Muscle of arm (tissue), 12 donors: ENCODE data around the gene CALN1. TPM values are rescaled to one million over a fixed set of nuclear protein-coding genes. Genes with fewer than 3 reads are reported as not detected.
"Not testable (repeated sequence)": the region's sequence is repeated elsewhere in the genome, so short reads cannot be mapped to it uniquely, and the experiment has no call there.

Experiments
- DNase-seq: peaks from one replicate; pipeline ENCODE4 v3.0.0-alpha.2; 2013
- polyA plus RNA-seq, 12 donors: library from polyadenylated mRNA; unstranded; fragments of 120-200 nt; gene quantifications; one replicate each; pipeline ENCODE4 v1.2.1, GENCODE V29; 2013; ENCODE audit not compliant: insufficient read length in 12 of 12

Gene CALN1
- polyA plus RNA-seq, 12 donors = 0.95 to 2.6 (median 1.6) TPM; not detected in 2

DNA sequence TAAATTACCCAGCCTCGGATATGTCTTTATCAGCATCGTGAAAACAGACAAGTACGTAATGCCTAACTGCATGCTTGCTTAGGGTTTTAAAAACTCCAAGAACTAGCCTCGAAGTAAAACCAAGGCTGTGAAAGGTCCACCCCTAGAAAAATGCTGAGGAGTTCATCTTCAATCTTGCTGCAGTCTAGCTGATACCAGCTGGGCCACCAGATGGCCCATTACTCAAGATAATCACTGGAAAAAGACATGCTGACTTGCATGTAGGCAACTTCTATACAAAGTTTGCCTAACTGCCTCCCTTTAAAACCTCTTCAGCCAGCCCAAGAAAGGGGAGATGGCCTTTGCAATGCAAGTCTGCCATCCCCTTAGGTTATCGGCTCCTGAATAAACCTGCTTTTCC, 666.1 kb downstream of the CALN1 start:
- DNase-seq = no peak

DNA sequence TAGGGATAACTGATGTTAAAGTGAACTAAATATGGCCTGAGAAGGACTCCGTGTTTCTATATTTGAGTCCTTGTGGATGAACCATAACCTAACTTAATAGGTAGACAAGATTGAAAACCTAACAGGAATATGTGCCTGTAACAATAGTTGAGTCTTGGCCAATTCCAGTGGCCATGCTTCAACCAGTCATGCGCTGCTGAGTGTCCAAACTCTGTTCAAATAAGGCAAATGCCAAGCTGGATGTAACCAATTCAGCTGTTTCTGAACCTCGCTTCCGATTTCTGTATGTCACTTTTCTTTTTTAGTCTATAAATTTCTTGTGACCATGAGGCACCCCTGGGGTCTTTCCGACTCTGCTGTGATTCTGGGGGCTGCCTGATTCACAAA, 672.0 kb downstream of the CALN1 start:
- no peak for DNase-seq

DNA sequence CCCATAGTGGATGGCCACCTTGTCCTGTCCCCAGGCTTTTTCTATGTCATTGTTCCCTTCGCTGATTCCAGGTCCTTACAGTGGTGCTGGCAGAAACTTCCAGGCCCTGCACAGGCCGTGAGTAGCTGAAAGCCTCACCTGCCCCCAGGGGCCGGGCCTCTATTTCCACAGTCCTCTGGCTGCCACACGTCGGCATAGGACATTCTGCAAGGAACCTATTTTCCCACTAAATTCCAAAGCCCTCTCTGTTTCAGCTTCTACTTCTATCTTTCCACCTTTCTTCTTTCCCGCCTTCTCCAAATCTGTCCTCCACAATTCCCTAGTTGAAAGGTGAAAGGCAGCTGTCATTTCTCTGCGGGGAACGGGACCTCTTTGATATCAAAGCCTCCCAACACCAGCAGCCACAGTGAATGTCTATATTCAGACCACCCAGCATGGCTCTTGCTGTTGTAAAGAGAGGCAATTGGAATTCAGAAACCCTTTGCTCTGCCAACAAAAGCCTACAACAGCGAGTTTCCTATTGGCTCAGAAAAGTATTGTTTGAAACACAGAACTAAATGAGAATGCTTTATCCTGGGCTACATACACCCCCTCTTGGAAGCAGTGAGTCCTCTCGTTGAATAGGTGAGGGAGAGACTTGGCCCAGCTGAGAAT, 672.5 kb downstream of the CALN1 start:
- no peak for DNase-seq

DNA sequence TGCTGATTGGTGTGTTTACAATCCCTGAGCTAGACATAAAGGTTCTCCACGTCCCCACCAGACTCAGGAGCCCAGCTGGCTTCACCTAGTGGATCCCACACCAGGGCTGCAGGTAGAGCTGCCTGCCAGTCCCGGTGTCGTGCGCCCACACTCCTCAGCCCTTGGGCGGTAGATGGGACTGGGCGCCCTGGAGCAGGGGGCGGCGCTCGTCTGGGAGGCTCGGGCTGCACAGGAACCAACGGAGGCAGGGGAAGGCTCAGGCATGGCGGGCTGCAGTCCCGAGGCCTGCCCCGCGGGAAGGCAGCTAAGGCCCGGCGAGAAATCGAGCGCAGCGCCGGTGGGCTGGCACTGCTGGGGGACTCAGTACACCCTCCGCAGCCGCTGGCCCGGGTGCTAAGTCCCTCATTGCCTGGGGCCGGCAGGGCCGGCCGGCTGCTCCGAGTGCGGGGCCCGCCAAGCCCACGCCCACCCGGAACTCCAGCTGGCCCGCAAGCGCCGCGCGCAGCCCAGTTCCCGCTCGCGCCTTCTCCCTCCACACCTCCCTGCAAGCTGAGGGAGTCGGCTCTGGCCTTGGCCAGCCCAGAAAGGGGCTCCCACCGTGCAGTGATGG, 674.1 kb downstream of the CALN1 start:
- not testable (repeated sequence) for DNase-seq

DNA sequence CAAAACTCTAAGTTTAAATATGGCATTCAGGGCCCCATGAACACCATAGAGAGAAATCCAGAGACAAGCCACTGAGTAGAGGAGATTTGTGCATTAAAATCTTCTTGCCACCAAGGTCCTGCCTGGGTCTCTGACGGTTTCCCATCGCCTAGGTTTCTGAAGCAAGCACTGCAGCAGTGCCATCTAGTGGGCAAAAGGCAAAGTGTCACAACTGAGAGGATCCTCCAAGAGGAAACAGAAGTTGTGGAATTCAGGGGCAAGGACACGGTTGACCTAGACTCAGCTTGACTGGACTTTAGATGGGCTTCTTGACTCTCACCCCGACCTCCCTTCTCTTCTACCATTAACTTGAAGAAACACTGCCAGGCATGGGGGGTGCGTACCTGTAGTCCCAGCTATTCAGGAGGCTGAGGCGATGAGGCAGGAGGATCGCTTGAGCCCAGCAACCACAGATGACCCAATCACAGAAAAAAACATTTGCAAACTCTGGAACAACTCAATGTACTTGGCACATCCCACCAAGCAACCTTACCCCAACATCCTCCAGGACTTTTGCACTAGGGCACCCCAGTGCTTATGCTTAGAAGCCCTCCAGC, 676.1 kb downstream of the CALN1 start:
- DNase-seq = peak; percentile 85

DNA sequence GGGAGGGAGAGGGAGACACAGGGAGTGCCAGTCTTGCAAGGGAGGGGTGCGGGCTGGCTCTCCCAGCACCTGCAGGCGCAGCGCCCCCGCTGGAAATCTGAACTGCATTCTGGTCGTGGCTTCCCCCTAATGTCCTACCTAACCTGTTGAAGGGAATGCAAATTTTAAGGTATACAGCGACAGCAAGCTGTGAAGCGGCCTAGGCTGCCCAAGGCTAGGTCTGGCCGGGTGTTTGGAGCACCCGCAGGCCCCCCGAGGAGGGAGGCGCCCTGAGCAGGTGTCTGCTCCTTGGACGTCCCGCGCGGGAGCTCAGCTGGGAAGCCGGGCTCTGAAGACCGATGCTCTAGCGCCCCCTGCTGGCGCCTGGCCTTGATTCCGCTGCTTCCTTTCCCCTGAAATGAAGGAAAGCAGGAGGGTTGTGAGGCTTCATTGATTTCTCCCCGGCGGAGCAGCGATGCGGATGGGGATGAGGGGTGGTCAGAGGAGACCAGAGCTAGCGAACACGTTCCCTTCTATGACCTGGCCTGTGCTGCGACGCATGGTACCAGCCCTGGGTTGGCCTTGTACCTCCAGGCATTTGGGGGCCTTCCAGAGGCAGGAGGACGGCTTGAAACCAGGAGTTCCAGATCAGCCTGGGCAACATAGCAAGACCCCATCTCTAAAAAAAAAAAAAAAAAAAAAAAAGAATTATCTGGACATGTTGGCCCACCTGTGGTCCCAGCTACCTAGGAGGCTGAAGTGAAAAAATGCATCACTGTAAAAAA, 678.8 kb downstream of the CALN1 start:
- peak; percentile 91 for DNase-seq

DNA sequence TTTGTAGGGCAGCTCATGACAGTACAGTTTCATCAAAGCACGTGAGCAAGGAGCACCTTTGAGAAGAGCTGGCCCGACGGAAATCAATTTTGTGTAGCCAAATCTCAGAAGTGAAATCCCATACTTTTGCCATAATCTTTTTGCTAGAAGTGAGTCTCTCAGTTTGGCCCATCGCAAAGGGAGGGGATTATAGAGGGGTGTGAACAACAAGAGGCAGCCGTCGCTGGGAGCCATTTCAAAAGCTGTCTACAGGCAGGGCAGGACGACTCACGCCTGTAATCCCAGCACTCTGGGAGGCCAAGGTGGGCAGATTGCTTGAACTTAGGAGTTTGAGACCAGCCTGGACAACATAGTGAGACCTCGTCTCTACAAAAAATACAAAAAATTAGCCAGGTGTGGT, 680.4 kb downstream of the CALN1 start:
- no peak for DNase-seq
